ENCODE measurements around the gene SPOCK2. TPM values are rescaled to one million over a fixed set of nuclear protein-coding genes. Genes with fewer than 3 reads are reported as not detected.

Gene SPOCK2
- total RNA-seq, 1 experiment from 2014 or later: 0.33 TPM

- ChIA-PET POLR2A (ENCODE audit: unreplicated experiment) (no interaction called here), CTCF (no interaction called here)
- BruUV-seq (replicated peaks): no TSS peak
Observed at GRCh38 chr10:72065439-72066025, 22.8 kb downstream of the SPOCK2 start.

GRCh38 chr10:72063703-72064391, 24.5 kb downstream of the SPOCK2 start:
- Histone ChIP-seq H3K27ac (ENCODE audit: low read length) (no peak overlapping the region), H3K4me1 (ENCODE audit: insufficient read depth, low read length) (peaks cover 8% of the 10 kb centered on the region)
- peak; percentile 58 for DNase-seq

More at GRCh38 chr10:72065439-72066025, 22.8 kb downstream of the SPOCK2 start:
- no peaks in the 10 kb centered on the region for H3K36me3 ChIP-seq (ENCODE audit: low read depth, low read length)
- DNase-seq: no peak
- H3K4me3 ChIP-seq (ENCODE audit: low read length): no peak overlapping the region
- no peak overlapping the region for H3K9ac ChIP-seq (ENCODE audit: low read length)
- peaks cover 8% of the 10 kb centered on the region for H3K4me1 ChIP-seq (ENCODE audit: insufficient read depth, low read length)
- H2AFZ ChIP-seq (ENCODE audit: low read length): no peak overlapping the region
- H3K4me2 ChIP-seq (ENCODE audit: low read length): no peak overlapping the region
- no peak for ATAC-seq
- H4K20me1 ChIP-seq (ENCODE audit: low read length): no peaks in the 10 kb centered on the region
- no peaks in the 10 kb centered on the region for H3F3A ChIP-seq (ENCODE audit: low read length, unreplicated experiment)
- no peaks in the 10 kb centered on the region for H3K27me3 ChIP-seq (ENCODE audit: low read length)
- H3K27ac ChIP-seq (ENCODE audit: low read length): no peak overlapping the region
- no peaks in the 10 kb centered on the region for H3K79me2 ChIP-seq (ENCODE audit: low read length)
- TF ChIP-seq, protein P1, sequence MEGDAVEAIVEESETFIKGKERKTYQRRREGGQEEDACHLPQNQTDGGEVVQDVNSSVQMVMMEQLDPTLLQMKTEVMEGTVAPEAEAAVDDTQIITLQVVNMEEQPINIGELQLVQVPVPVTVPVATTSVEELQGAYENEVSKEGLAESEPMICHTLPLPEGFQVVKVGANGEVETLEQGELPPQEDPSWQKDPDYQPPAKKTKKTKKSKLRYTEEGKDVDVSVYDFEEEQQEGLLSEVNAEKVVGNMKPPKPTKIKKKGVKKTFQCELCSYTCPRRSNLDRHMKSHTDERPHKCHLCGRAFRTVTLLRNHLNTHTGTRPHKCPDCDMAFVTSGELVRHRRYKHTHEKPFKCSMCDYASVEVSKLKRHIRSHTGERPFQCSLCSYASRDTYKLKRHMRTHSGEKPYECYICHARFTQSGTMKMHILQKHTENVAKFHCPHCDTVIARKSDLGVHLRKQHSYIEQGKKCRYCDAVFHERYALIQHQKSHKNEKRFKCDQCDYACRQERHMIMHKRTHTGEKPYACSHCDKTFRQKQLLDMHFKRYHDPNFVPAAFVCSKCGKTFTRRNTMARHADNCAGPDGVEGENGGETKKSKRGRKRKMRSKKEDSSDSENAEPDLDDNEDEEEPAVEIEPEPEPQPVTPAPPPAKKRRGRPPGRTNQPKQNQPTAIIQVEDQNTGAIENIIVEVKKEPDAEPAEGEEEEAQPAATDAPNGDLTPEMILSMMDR (conservative IDR thresholded peaks at IDR 0.05; ENCODE audit: low read depth, low read length): no peak
- TF ChIP-seq EZH2phosphoT487 (IDR thresholded peaks at IDR 0.05; ENCODE audit: borderline replicate concordance, low read length) (no peak), EZH2 (IDR thresholded peaks at IDR 0.05; ENCODE audit: low read length, unreplicated experiment) (no peak)
- H3K9me2 ChIP-seq (replicated peaks; ENCODE audit: low read length): no peaks in the 10 kb centered on the region
- no peaks in the 10 kb centered on the region for H3K9me3 ChIP-seq (ENCODE audit: low read length)
- intact Hi-C loops (cut with micrococcal nuclease): no loop called here

More at GRCh38 chr10:72063703-72064391, 24.5 kb downstream of the SPOCK2 start:
- no peaks in the 10 kb centered on the region for H3K9me2 ChIP-seq (replicated peaks; ENCODE audit: low read length)
- ATAC-seq: peak; percentile 94
- CTCF ChIA-PET: no interaction called here
- no peak overlapping the region for H3K4me2 ChIP-seq (ENCODE audit: low read length)
- H3K9me3 ChIP-seq (ENCODE audit: low read length): no peaks in the 10 kb centered on the region
- no peak overlapping the region for H3K4me3 ChIP-seq (ENCODE audit: low read length)
- intact Hi-C loops (cut with micrococcal nuclease): no loop called here
- no peaks in the 10 kb centered on the region for H3K36me3 ChIP-seq (ENCODE audit: low read depth, low read length)
- POLR2A ChIA-PET (ENCODE audit: unreplicated experiment): interaction anchor here (0.6 kb wide), 1 partner anchor 70 kb away, joined by 3 read pairs; no protein-coding TSS in a partner anchor
- H3K79me2 ChIP-seq (ENCODE audit: low read length): no peaks in the 10 kb centered on the region
- BruUV-seq (replicated peaks): no TSS peak
- no peaks in the 10 kb centered on the region for H3F3A ChIP-seq (ENCODE audit: low read length, unreplicated experiment)
- no peaks in the 10 kb centered on the region for H4K20me1 ChIP-seq (ENCODE audit: low read length)
- peak overlapping the region; percentile 40; the same call in 1 of the 2 replicates for H2AFZ ChIP-seq (ENCODE audit: low read length)
- H3K27me3 ChIP-seq (ENCODE audit: low read length): no peaks in the 10 kb centered on the region
- TF ChIP-seq, protein P1 (conservative IDR thresholded peaks at IDR 0.05; ENCODE audit: low read depth, low read length): no peak
- no peak for TF ChIP-seq EZH2phosphoT487 (IDR thresholded peaks at IDR 0.05; ENCODE audit: borderline replicate concordance, low read length)
- no peak for TF ChIP-seq EZH2 (IDR thresholded peaks at IDR 0.05; ENCODE audit: low read length, unreplicated experiment)
- no peak overlapping the region for H3K9ac ChIP-seq (ENCODE audit: low read length)
